ENCODE measurements around the gene SRSF3. TPM values are rescaled to one million over a fixed set of nuclear protein-coding genes. Genes with fewer than 3 reads are reported as not detected.
A peak's percentile ranks its signal among the peaks of the same experiment; 100 is the strongest.

The SRSF3 gene
- polyA plus RNA-seq, 1 donor, result 438 TPM

- WGBS (ENCODE audit: insufficient coverage, low lambda C conversion rate), result no CpG with 5 or more reads among the region's 18 CpGs
- H3K27ac ChIP-seq (ENCODE audit: low read length), result peak overlapping the region; percentile 75
- no peaks in the 10 kb centered on the region for H3K9me3 ChIP-seq (ENCODE audit: control insufficient read depth, low read depth, low read length)
- H3K27me3 ChIP-seq (ENCODE audit: control insufficient read depth, insufficient read depth, low read length), result no peaks in the 10 kb centered on the region
- peak; percentile 94 to 98 for DNase-seq
- no peaks in the 10 kb centered on the region for H3K36me3 ChIP-seq (ENCODE audit: control insufficient read depth, insufficient read depth, low read length)
- no peak overlapping the region for H3K4me3 ChIP-seq (ENCODE audit: low read length)
- H3K4me1 ChIP-seq (ENCODE audit: control insufficient read depth, insufficient read depth, low read length), result peaks cover 28% of the 10 kb centered on the region
Observed at GRCh38 chr6:36623547-36624459, 29.6 kb downstream of the SRSF3 start.

GRCh38 chr6:36624461-36625157 lies 30.4 kb downstream of the SRSF3 start:
- 100% methylated on average over 1 of the region's 11 CpGs for WGBS (ENCODE audit: insufficient coverage, low lambda C conversion rate)
- DNase-seq, result no peak
- H3K4me1 ChIP-seq (ENCODE audit: control insufficient read depth, insufficient read depth, low read length), result peaks cover 28% of the 10 kb centered on the region

GRCh38 chr6:36625158-36625919 lies 31.2 kb downstream of the SRSF3 start:
- Histone ChIP-seq H3K4me1 (ENCODE audit: control insufficient read depth, insufficient read depth, low read length) (peaks cover 28% of the 10 kb centered on the region), H3K36me3 (ENCODE audit: control insufficient read depth, insufficient read depth, low read length) (no peaks in the 10 kb centered on the region), H3K27me3 (ENCODE audit: control insufficient read depth, insufficient read depth, low read length) (no peaks in the 10 kb centered on the region), H3K4me3 (ENCODE audit: low read length) (no peak overlapping the region), H3K9me3 (ENCODE audit: control insufficient read depth, low read depth, low read length) (no peaks in the 10 kb centered on the region), H3K27ac (ENCODE audit: low read length) (no peak overlapping the region)
- no peak for DNase-seq
- 100% methylated on average over 2 of the region's 5 CpGs for WGBS (ENCODE audit: insufficient coverage, low lambda C conversion rate)

More at GRCh38 chr6:36624461-36625157, 30.4 kb downstream of the SRSF3 start:
- Histone ChIP-seq H3K36me3 (ENCODE audit: control insufficient read depth, insufficient read depth, low read length) (no peaks in the 10 kb centered on the region), H3K4me3 (ENCODE audit: low read length) (no peak overlapping the region), H3K9me3 (ENCODE audit: control insufficient read depth, low read depth, low read length) (no peaks in the 10 kb centered on the region), H3K27ac (ENCODE audit: low read length) (peak overlapping the region; percentile 75), H3K27me3 (ENCODE audit: control insufficient read depth, insufficient read depth, low read length) (no peaks in the 10 kb centered on the region)

GRCh38 chr6:36626636-36627035 lies 32.5 kb downstream of the SRSF3 start:
- Histone ChIP-seq H3K36me3 (ENCODE audit: control insufficient read depth, insufficient read depth, low read length) (no peaks in the 10 kb centered on the region), H3K27ac (ENCODE audit: low read length) (no peak overlapping the region), H3K9me3 (ENCODE audit: control insufficient read depth, low read depth, low read length) (no peaks in the 10 kb centered on the region), H3K27me3 (ENCODE audit: control insufficient read depth, insufficient read depth, low read length) (no peaks in the 10 kb centered on the region), H3K4me3 (ENCODE audit: low read length) (no peak overlapping the region), H3K4me1 (ENCODE audit: control insufficient read depth, insufficient read depth, low read length) (peaks cover 28% of the 10 kb centered on the region)
- DNase-seq, result no peak
- 80% methylated on average over 1 of the region's 3 CpGs for WGBS (ENCODE audit: insufficient coverage, low lambda C conversion rate)

- no peak for DNase-seq
- no CpG with 5 or more reads among the region's 5 CpGs for WGBS (ENCODE audit: insufficient coverage, low lambda C conversion rate)
- H3K4me3 ChIP-seq (ENCODE audit: low read length), result no peak overlapping the region
Observed at GRCh38 chr6:36627141-36627540, 33.0 kb downstream of the SRSF3 start.

GRCh38 chr6:36627801-36628246 lies 33.7 kb downstream of the SRSF3 start:
- Histone ChIP-seq H3K4me1 (ENCODE audit: control insufficient read depth, insufficient read depth, low read length) (peaks cover 26% of the 10 kb centered on the region), H3K27ac (ENCODE audit: low read length) (no peak overlapping the region), H3K27me3 (ENCODE audit: control insufficient read depth, insufficient read depth, low read length) (no peaks in the 10 kb centered on the region), H3K36me3 (ENCODE audit: control insufficient read depth, insufficient read depth, low read length) (no peaks in the 10 kb centered on the region), H3K4me3 (ENCODE audit: low read length) (no peak overlapping the region), H3K9me3 (ENCODE audit: control insufficient read depth, low read depth, low read length) (no peaks in the 10 kb centered on the region)
- peak; percentile 39 to 66 for DNase-seq
- 67% methylated on average over 1 of the region's 4 CpGs for WGBS (ENCODE audit: insufficient coverage, low lambda C conversion rate)

More at GRCh38 chr6:36627141-36627540, 33.0 kb downstream of the SRSF3 start:
- Histone ChIP-seq H3K9me3 (ENCODE audit: control insufficient read depth, low read depth, low read length) (no peaks in the 10 kb centered on the region), H3K27ac (ENCODE audit: low read length) (no peak overlapping the region), H3K4me1 (ENCODE audit: control insufficient read depth, insufficient read depth, low read length) (peaks cover 28% of the 10 kb centered on the region), H3K27me3 (ENCODE audit: control insufficient read depth, insufficient read depth, low read length) (no peaks in the 10 kb centered on the region), H3K36me3 (ENCODE audit: control insufficient read depth, insufficient read depth, low read length) (no peaks in the 10 kb centered on the region)

GRCh38 chr6:36629784-36630183 lies 35.6 kb downstream of the SRSF3 start:
- H3K4me1 ChIP-seq (ENCODE audit: control insufficient read depth, insufficient read depth, low read length), result peaks cover 21% of the 10 kb centered on the region
- H3K27me3 ChIP-seq (ENCODE audit: control insufficient read depth, insufficient read depth, low read length), result no peaks in the 10 kb centered on the region
- no peak for DNase-seq
- H3K27ac ChIP-seq (ENCODE audit: low read length), result no peak overlapping the region
- no CpG with 5 or more reads among the region's 11 CpGs for WGBS (ENCODE audit: insufficient coverage, low lambda C conversion rate)
- H3K4me3 ChIP-seq (ENCODE audit: low read length), result no peak overlapping the region
- H3K36me3 ChIP-seq (ENCODE audit: control insufficient read depth, insufficient read depth, low read length), result no peaks in the 10 kb centered on the region
- H3K9me3 ChIP-seq (ENCODE audit: control insufficient read depth, low read depth, low read length), result no peaks in the 10 kb centered on the region

- Histone ChIP-seq H3K4me3 (ENCODE audit: low read length) (no peak overlapping the region), H3K27me3 (ENCODE audit: control insufficient read depth, insufficient read depth, low read length) (no peaks in the 10 kb centered on the region), H3K27ac (ENCODE audit: low read length) (no peak overlapping the region), H3K36me3 (ENCODE audit: control insufficient read depth, insufficient read depth, low read length) (no peaks in the 10 kb centered on the region), H3K4me1 (ENCODE audit: control insufficient read depth, insufficient read depth, low read length) (peaks cover 17% of the 10 kb centered on the region), H3K9me3 (ENCODE audit: control insufficient read depth, low read depth, low read length) (no peaks in the 10 kb centered on the region)
- WGBS (ENCODE audit: insufficient coverage, low lambda C conversion rate), result no CpG with 5 or more reads among the region's 14 CpGs
- DNase-seq, result no peak
Observed at GRCh38 chr6:36631326-36632011, 37.3 kb downstream of the SRSF3 start.

GRCh38 chr6:36633370-36633769 lies 39.2 kb downstream of the SRSF3 start:
- H3K27me3 ChIP-seq (ENCODE audit: control insufficient read depth, insufficient read depth, low read length), result no peaks in the 10 kb centered on the region
- peaks cover 11% of the 10 kb centered on the region for H3K4me1 ChIP-seq (ENCODE audit: control insufficient read depth, insufficient read depth, low read length)
- no peak for DNase-seq
- H3K27ac ChIP-seq (ENCODE audit: low read length), result no peak overlapping the region
- no peaks in the 10 kb centered on the region for H3K9me3 ChIP-seq (ENCODE audit: control insufficient read depth, low read depth, low read length)
- WGBS (ENCODE audit: insufficient coverage, low lambda C conversion rate), result no CpG with 5 or more reads among the region's 6 CpGs
- H3K36me3 ChIP-seq (ENCODE audit: control insufficient read depth, insufficient read depth, low read length), result no peaks in the 10 kb centered on the region
- no peak overlapping the region for H3K4me3 ChIP-seq (ENCODE audit: low read length)

Measured in large intestine (tissue), 3 donors.